GM18526 (cell line): Measurements from ENCODE around the gene PTGES.

Experiments
- POLR2A ChIP-seq: IDR thresholded peaks from 3 replicates; pipeline ENCODE4 v1.6.1; 2011; ENCODE audit not compliant: insufficient read length; ENCODE audit errors: extremely low read depth

Gene PTGES

DNA sequence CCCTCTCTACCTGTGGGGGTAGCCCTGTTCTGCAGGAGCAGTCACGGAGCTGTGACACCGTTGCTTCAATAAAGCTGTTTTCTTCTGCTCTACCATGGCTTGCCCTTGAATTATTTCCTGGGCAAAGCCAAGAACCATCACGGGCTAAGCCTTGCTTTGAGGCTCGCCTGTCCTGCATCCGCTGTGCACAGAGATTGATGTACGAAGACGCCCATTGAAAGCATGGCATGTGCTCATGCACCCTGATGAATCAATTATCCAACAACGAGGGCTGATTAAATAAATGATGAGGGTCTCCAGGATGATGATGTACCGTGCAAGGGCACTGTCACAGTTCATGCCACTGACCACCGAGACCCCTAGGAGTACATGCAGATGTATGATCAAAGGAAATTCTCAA is 20.7 kb downstream of the PTGES start:
- no peak for TF ChIP-seq POLR2A

DNA sequence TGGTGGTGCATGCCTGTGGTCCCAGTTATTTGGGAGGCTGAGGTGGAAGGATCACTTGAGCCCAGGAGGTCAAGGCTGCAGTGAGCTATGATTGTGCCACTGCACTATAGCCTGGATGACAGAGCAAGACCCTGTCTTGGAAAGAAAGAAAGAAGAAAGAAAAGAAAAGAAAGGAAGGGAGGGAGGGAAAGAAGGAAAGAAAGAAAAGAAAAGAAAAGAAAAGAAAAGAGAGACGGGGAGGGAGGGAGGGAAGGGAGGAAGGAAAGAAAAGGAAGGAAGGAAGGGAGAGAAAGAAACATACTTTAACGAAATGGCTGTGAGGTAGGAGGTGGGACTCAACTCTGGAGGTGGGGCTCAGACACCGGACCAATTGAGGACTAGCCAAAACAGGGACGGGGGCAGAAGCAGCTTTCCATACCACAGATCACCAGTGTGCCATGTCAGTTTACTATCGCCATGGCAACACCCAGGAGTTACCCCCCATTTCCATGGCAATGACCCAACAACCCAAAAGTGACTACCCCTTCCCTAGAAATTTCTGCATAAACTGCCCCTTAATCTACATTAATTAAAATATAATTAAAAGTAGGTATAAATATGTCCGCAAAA is 21.3 kb downstream of the PTGES start:
- TF ChIP-seq POLR2A, result no peak

DNA sequence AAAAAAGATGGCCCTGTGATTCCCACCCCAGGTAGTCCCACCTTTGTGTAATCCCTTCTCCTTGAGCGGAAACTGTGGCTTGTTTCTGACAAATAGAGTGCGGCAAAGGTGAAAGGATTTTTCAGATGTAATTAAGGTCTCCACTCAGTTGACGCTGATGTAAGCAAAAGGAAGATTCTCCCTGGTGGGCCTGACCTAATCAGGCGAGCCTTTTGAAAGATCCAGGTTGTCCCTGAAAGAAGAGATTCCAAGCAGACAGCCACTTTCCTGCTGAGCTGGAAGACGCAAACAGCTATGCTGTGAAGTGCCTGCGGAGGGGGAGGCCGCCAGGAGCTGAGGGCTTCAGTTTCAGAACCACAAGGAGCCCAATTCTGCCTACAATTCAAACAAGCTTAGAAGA is 24.1 kb downstream of the PTGES start:
- no peak for TF ChIP-seq POLR2A

DNA sequence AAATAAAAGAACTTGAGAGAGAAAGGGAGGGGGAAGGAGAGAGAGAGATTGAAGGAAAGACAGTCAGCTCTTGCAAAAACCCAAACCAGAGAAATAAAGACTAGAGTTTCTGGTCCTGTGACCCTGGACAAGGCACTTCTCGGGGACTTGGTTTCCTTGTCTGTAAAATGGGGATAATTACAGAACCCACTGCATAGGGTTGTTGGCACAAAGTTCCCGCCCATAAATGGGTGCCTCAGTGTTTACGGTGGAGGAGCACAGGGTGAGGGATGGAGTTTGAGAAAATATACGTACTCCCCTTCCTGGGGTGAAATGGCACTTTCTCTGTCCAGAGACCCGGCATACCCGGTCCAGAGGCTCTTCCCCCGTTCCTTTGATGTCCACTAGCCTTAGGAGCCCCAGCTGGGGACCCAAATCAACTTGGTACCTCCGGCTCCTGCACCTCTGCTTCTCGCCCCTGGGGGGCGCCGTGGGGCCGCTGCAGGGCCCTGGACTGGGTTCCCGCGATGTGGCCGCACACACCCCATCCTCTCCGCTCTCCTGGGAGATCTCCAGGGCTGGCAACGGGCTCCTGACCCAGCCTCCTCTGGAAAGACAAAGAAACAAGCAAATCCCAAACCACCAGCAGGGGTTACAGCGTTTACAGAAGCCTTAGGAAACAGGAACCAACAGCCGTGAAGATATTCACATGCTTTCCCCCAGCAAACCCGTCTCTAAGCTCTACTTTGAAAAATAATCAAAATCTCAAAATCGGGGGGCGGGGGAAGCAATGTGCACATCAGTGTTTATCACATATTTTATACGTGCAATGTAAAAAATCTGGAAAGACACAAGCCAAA is 26.3 kb downstream of the PTGES start:
- TF ChIP-seq POLR2A, result no peak

DNA sequence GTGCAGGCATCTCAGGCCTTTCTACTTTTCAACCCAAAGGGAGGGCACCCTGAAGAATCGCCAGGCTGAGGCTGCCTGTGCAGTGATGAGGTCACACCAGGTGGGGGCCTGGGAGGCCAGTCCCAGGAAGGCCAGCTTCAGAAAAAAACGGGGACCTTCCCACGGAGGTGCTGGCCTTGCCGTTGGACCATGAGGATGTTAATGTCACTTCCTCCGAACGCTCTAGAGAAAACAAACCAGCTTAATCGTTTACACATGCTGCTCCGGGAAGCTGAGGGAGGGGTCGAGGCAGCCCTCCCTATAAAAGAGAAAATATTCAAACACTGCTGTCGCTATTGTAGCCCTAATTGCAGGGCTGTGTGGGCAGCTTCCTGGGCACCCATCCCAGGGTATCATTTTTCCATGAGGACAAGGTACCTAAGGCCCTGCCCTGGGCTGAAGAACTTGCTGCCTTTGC is 27.0 kb downstream of the PTGES start:
- no peak for TF ChIP-seq POLR2A

DNA sequence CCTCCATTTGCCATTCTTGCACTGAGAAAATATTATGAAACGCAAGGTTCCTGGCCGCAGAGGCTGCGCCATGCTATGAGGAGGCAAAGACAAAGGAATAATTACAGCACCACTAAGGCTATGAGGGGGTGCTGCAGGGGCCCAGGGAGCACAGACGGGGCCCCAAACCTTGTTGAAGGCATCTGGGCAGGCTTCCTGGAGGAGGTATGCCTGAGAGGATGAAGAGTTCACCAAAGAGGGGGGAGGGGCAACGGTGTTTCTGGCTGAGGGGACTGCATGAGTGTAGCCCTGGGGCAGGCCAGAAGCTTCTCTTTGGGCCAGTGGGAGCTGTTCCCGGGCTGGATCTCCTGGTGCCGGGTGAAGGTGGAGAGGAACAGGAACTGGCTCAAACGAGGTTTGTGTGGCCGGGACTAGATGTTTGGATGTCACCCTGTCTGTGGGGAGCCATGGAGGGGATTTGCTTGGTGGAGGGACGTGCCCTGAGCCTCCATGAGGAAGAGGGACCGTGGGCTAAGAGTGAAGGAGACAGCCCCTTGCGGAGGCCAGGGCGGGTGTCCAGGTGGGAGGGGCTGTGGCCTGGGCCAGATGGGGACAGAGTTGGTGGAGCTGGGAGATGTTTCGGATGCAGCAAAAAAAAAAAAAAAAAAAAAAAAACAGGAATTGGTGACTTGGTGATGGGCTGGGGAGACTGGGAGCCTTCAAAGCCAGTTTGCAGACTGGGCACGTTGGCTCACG is 28.2 kb downstream of the PTGES start:
- TF ChIP-seq POLR2A, result no peak

DNA sequence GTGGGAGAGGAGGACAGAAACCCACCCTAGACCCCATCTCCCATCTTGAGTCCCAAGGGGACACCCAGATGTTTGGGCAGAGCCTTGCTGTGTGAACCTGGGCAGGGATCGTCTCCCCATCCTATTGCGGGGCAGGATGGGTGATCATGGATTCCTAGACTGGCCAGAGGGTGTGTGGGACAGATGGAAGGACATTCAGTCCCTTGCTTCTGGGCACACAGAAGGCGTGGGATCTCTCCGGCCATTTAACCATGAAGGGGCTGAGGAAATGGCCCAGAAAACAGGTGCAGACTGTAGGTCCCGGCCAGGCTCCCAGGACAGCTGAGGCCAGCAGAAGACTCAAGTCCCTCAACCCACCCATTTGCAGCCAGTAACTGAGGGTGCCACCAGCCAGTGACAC is 29.9 kb downstream of the PTGES start:
- TF ChIP-seq POLR2A, result no peak

DNA sequence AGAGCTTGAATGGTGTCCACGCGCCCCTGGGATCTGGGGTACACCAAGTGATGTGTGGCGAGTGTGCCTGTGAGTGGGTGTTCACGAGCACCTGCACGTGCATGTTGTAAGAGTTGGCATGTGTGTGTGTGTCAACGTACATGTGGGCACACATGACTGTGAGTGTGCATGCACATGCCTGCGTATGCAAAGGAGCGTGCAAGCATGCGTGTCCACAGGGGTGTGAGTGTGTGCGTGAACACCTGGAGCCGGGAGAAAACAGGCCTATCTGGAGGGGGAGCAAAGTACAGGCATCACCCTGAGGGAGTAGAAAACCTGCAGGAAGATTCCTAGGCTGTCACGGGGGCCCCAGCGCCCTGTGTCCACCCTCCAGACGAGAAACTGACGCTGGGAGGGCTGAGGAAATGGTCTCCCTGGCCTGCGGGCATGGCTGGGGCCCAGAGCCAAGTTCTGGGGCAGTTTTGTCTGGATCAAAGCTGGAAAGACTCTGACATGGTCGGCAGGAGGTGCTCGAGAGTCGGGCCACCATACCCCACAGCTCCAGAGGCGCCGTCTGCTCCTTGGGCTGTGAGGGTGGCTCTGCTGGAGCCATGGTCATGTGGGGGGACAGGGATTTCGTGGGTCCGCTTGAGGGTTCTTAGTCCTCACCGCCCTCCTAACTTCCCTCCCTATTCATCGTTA is 31.8 kb downstream of the PTGES start:
- TF ChIP-seq POLR2A, result no peak

DNA sequence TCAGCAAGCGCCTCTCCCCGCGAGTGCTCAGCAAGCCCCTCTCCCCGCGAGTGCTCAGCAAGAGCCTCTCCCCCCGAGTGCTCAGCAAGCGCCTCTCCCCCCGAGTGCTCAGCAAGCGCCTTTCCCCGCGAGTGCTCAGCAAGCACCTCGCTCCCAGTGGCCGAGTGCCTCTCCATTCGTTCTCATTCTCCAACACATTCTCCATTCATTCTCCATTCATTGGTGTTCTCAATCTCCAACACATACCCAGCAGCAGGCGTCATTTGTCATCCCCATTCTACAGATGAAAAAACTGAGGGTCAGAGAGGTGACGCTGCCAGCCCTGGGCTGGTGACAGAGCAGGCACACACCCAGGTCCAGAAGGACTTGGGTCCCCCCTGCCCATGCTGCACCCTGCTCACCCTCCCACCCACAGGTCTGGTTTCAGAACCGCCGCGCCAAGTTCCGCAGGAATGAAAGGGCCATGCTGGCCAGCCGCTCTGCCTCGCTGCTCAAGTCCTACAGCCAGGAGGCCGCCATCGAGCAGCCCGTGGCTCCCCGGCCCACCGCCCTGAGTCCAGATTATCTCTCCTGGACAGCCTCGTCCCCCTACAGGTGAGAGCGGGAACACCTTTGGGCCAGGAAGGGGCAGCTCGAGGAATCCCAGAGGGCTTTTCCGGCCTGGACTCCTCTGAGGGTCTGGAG is 32.5 kb downstream of the PTGES start:
- no peak for TF ChIP-seq POLR2A

DNA sequence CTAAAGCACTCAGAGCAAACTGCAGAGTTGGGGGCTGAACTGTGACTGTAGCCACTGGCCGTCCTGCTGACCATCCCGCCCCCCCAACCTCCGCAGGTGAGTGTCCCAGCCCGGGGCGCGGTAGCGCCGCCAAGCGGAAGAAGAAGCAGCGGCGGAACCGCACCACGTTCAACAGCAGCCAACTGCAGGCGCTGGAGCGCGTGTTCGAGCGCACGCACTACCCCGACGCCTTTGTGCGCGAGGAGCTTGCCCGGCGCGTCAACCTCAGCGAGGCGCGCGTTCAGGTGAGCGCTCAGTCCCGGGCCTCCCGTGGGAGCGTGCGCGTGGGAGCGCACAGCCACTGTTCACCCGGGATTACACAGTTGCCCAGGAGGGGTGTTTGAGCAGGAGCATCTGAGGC is 33.7 kb downstream of the PTGES start:
- no peak for TF ChIP-seq POLR2A

DNA sequence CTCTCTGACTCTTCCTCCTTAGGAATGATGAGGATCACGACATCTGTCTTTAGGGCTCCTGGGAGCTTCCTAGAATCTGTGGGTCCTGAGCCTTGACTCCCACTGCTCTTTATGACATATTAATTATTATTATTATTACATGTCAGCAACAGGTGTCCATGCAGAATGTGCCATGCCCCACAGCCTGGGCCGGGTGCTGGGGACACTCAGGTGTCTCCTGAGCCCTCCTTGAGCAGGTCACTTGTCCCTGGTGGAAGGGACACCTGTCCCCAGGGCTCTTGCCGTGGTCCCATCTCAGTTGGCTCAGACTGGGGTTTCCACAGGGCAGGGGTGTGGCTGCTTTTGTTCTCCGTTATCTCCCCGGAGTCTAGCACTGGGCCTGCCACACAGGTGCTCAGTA is 34.2 kb downstream of the PTGES start:
- no peak for TF ChIP-seq POLR2A

DNA sequence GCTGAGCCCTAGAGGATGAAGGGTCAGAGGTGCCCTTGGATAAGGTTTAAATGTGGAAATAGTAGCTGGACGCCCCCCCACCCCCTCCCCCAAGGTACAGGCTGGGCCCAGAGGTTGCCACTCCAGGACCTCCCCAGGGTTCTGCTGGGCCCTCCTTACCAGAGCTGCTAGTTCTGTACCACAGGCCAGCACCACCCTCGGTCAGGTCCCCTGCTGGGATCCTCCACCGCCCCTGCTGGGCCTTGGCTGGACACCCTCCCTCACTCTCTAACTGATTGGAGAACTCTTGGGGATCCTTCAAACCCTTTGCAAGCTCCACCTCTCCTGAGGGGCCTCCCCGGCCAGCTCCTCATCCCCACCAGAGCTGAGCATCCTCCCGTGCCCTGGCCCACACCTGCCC is 34.9 kb downstream of the PTGES start:
- TF ChIP-seq POLR2A, result no peak

DNA sequence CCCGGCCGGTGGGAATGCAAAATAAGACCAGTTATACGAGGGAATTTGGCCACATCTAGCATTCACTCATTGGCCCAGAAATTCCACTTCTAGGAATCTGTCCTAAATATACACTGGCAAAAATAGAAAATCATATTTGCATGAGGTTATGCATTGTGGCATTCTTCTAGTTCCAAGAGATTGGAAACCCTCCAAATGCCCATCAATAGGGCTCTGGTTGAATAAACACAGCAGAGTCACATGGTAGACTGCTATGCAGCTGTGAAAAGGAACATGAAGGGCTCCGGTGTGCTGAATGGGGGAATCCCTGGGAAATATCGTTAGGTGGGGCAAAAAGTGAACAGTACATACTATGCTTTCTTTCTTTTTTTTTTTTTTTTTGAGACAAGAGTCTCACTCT is 36.8 kb downstream of the PTGES start:
- TF ChIP-seq POLR2A, result no peak

DNA sequence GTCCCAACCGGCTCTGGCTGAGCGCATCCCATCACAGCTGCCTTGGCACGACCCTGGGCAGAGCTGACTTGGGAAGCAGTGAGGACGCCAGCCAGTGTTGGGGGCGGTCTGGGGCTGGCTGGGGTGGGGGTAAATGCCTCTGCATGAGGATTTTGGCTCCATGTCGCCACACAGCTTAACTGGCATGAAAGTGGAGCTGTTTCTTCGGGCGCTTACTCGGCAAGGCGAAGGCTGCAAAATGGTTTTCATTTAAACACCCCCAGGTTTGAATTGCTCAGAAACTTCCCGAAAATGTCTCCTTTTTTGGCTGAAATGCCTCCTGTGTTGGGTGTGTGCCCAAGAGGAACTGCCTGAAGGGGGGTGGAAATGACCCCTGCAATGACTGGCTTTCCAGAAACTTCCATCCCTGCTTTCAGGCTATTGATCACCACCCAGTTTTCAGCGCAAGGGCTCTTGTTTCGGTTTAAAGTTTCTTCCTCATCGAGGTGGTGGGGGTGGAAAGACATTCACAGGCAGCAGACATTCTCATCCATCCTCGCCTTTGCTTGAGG is 38.3 kb downstream of the PTGES start:
- no peak for TF ChIP-seq POLR2A

DNA sequence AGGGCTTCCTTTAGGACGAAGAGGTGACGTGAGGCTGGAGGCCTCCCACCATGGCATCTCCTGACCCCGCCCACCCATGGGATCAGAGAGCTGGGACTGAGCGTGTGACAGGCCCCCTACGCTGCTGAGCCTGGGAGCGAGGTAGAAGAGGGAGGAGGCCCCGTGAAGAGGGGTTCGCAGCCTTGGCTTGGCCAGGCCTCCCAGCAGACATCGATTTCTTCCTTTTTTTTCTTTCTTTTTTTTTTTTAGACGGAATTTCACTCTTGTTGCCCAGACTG is 39.5 kb downstream of the PTGES start:
- no peak for TF ChIP-seq POLR2A
